ENCODE data around the gene OR8B8.
"Not testable (repeated sequence)": the region's sequence is repeated elsewhere in the genome, so short reads cannot be mapped to it uniquely, and the experiment has no call there.

The OR8B8 gene

DNA sequence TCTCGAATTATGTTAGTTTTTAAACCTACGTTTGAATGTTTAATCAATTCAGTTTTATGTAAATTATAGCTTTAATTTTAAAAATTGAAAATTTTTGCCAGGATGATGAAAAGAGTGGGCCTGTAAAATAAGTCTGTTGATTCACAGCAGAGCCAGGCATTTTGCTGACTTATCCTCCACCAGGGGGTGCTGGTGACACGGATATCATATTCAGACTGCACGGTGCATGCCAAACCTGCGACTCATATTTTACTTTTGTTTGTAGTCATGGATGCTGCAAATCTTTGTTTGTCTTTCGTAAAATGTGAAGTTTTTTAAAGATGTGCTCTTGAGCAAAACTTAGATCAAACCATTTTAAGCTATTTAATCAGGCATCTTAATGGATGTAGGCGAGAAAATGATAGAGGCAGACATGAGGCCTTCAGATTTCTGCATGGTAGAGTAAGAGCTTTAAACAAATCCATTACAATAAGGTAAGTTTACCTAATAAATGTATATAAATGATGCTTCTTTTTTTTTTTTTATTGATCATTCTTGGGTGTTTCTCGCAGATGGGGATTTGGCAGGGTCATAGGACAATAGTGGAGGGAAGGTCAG is 43.1 kb downstream of the OR8B8 start:
- peak; percentile 88 for TF ChIP-seq CTCF (IDR thresholded peaks at IDR 0.05; ENCODE audit: low read depth, low read length)
- DNase-seq (ENCODE audit: low read depth, low spot score), result peak; percentile 88
- in situ Hi-C loops (cut with HindIII; ENCODE audit: low sequenced_read_pairs), result no loop called here
- no peak overlapping the region for H3K4me3 ChIP-seq (ENCODE audit: low read depth, low read length)

DNA sequence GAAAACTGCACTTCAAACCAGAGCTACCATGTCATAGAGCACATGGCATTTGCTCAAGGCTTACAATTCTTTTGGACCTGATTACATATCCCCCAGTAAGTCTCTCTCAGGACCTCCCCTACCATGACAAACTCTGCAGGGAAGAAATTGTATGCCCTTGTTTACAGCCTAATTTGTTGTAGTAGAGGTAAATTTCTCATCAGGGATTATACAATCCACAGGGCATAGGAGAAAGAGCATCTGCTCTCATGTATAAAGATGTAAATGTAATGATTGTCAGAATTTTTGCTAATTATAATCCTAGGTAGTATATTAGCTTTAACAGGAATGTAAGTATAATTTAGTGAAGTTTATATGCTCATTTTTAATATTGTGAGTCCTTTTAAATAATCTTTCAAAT is 46.6 kb downstream of the OR8B8 start, which contains the start of gene OR8B3:
OR8B3 (minus strand) TSS at position 101 of the 400 bp plus-strand sequence. CDS start 1,673 bp downstream, outside the sequence.
- no peak for TF ChIP-seq CTCF (IDR thresholded peaks at IDR 0.05; ENCODE audit: low read depth, low read length)
- in situ Hi-C loops (cut with HindIII; ENCODE audit: low sequenced_read_pairs), result no loop called here
- H3K4me3 ChIP-seq (ENCODE audit: low read depth, low read length), result no peak within 1 kb of the TSS
- DNase-seq (ENCODE audit: low read depth, low spot score), result no peak

DNA sequence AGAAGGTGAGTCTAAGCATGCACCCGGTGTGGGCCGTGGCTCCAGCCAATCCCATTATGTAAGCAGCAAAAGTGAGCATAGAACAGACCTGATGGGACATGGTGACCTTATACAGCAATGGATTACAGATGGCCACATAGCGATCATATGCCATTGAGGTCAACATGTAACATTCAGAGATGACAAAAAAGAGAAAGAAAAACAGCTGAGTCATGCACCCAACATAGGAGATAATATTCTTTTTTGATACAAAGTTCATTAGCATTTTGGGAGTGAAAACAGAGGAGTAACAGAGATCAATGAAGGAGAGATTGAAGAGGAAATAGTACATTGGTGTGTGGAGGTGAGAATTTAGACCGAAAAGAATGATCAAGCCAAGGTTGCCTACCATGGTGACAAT is 48.6 kb downstream of the OR8B8 start:
- H3K4me3 ChIP-seq (ENCODE audit: low read depth, low read length); in situ Hi-C loops (cut with HindIII; ENCODE audit: low sequenced_read_pairs); DNase-seq (ENCODE audit: low read depth, low spot score): not testable (repeated sequence)

- H3K4me3 ChIP-seq (ENCODE audit: low read depth, low read length), result no peak overlapping the region
- no peak for TF ChIP-seq CTCF (IDR thresholded peaks at IDR 0.05; ENCODE audit: low read depth, low read length)
- peak; percentile 38 for DNase-seq (ENCODE audit: low read depth, low spot score)
- in situ Hi-C loops (cut with HindIII; ENCODE audit: low sequenced_read_pairs), result no loop called here
These were observed 51.1 kb downstream of the OR8B8 start for GRCh38 chr11:124394408-124394807.

Measured in astrocyte of the spinal cord (primary cell).